IPS-18a (cell line): Measurements from ENCODE around the gene STPG4.

Experiments used
- H3K27ac ChIP-seq: one replicate; pipeline ENCODE4 v1.5.1; 2013; ENCODE audit warnings: low read length
- H3K27me3 ChIP-seq: one replicate; pipeline ENCODE4 v1.6.1; 2013; ENCODE audit warnings: mild to moderate bottlenecking, low read length; ENCODE audit not compliant: control insufficient read depth, insufficient read depth
- H3K36me3 ChIP-seq: one replicate; pipeline ENCODE4 v1.6.1; 2013; ENCODE audit warnings: low read depth, low read length; ENCODE audit not compliant: control insufficient read depth
- H3K4me1 ChIP-seq: one replicate; pipeline ENCODE4 v1.6.1; 2013; ENCODE audit warnings: low read depth, low read length; ENCODE audit not compliant: control insufficient read depth
- H3K4me3 ChIP-seq: one replicate; pipeline ENCODE4 v1.5.1; 2013; ENCODE audit warnings: low read length
- H3K9ac ChIP-seq: one replicate; pipeline ENCODE4 v1.6.1; 2013; ENCODE audit warnings: mild to moderate bottlenecking, low read length, moderate library complexity
- H3K9me3 ChIP-seq: one replicate; pipeline ENCODE4 v1.6.1; 2013; ENCODE audit warnings: low read depth, low read length; ENCODE audit not compliant: control insufficient read depth

Gene STPG4

DNA sequence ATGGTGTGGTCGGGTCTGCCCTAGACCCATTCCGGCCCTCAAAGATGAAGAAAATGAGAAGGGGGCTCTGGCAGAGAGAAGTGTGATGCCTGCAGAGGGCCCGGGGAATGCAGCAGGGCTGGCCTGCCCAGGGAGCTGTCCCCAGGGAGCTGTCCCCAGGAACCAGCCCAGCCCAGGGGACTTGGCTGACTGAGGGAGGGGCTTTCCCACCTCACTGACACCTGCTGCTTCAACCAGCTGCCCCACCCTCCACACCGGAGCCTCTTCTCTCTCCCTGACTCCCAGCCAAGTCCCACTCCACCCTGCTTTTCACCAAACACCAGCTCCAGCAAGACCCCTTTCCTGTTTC lies 111.2 kb downstream of the STPG4 start:
- H3K27me3 ChIP-seq = no peaks in the 10 kb centered on the region
- peaks cover 18% of the 10 kb centered on the region for H3K4me1 ChIP-seq
- H3K9me3 ChIP-seq = no peaks in the 10 kb centered on the region
- no peak overlapping the region for H3K27ac ChIP-seq
- H3K9ac ChIP-seq = no peak overlapping the region
- no peaks in the 10 kb centered on the region for H3K36me3 ChIP-seq
- no peak overlapping the region for H3K4me3 ChIP-seq

DNA sequence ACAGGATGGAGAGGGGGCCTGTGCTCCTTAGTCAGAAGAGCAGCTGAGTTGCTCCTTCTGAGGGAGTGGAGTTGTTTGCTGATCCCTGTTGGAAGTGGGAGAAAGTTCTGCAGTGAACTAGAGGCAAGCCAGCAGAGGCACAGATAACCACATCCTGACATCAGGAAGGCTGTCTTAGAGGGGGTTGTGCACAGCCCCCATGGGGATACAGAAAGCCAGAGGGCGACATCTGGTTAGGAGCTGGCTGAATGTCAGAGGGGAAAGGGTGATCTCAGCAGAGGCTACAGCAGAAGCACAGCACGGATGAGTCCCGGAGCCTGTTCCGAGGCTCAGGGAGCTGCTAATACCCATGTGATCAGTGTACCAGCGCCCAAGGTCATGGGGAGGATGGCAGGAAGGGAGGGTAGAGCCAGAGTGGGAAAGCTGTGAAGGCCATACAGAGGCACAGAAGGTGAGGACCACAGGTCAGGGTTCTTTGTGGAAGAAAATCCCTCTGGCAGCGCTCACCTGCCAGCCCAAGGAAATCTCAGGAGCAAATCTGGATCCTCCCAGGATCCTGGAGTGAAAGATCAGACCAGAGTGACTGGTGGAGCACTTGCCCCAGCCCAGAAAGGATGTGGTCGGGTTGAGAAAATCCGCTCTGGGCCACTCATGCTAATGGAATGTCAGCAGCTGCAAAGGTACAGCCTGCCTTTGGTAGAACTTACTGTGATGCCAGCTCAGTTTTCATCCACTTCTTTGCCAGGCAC lies 111.8 kb downstream of the STPG4 start:
- no peak overlapping the region for H3K27ac ChIP-seq
- no peaks in the 10 kb centered on the region for H3K36me3 ChIP-seq
- H3K27me3 ChIP-seq = no peaks in the 10 kb centered on the region
- no peak overlapping the region for H3K4me3 ChIP-seq
- H3K4me1 ChIP-seq = peaks cover 17% of the 10 kb centered on the region
- no peak overlapping the region for H3K9ac ChIP-seq
- H3K9me3 ChIP-seq = no peaks in the 10 kb centered on the region

DNA sequence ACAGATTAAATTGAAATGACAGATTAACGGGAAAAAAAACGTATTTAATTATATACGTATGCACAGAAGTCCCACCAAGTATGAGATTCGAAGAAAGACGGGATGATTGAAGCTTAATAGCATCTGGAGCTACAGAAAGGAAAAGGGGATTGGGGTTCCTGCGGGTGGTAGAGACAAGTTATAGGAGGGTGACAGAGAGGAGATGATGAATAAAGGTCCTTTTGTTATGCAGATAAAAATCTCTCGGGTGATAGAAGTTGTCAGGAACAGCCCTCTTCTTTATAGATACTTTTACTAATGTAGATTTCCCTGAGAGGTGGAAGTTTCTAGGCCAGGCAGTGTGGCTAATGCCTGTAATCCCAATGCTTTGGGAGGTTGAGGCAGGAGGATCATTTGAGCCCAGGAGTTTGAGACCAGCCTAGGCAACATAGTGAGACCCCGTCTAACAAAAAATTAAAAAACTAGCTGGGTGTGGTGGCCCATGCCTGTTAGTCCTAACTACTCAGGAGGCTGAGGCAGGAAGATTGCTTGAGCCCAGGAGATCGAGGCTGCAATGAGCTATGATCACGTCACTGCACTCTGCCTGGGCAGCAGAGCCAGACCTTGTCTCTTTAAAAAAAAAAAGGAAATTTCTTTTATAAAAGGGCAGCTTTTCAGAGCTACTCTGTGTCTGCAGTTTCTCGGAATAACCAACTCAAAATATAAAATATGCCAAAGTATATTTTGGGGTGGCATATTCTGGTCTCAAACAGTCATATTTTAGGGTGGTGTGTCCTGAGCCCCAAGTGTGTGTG lies 113.0 kb downstream of the STPG4 start:
- Histone ChIP-seq H3K27me3 (no peaks in the 10 kb centered on the region), H3K27ac (no peak overlapping the region), H3K4me3 (no peak overlapping the region), H3K9me3 (no peaks in the 10 kb centered on the region), H3K4me1 (peaks cover 17% of the 10 kb centered on the region), H3K36me3 (no peaks in the 10 kb centered on the region), H3K9ac (no peak overlapping the region)

DNA sequence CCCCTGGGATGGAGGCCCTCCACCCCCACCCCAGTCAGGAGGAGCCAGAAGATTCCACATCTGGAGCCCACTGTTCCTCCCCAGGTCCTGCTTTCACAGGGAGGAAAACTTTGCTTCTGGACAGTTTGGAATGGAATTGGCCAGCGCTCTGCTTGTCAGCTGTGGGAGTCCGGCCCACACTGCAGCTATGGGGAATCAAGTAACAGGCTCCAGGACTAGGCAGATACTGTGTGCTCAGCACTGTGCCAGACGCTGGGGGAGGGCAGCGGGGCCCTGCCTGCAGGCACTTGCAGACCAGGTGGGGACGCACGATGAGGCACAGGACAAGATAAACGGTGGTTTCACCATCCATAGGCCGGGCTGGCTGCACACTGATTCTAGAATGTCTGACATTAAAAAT lies 114.0 kb downstream of the STPG4 start:
- Histone ChIP-seq H3K9ac (no peak overlapping the region), H3K27ac (no peak overlapping the region), H3K9me3 (no peaks in the 10 kb centered on the region), H3K4me1 (peaks cover 17% of the 10 kb centered on the region), H3K4me3 (no peak overlapping the region), H3K36me3 (no peaks in the 10 kb centered on the region), H3K27me3 (no peaks in the 10 kb centered on the region)

DNA sequence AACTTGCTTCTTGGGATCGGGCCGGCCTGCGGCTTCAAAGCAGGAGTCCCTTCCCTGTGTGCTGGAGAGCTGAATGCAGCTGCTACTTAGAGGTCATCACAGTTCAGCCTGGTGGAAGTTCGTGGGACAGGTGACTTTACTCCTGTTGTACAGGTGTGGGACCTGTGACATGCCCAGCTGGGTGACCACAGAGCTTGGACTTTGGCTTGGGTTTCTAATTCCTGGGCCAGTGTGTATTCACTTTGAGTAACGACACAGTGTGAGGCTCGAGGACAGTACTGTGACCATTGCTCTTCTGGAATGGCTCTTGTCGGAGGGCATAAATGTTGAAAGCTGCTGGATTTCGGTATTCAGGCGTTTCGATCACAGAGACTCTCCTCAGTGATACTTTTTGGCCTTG lies 114.5 kb downstream of the STPG4 start:
- Histone ChIP-seq H3K4me1 (peaks cover 19% of the 10 kb centered on the region), H3K27me3 (no peaks in the 10 kb centered on the region), H3K4me3 (no peak overlapping the region), H3K36me3 (no peaks in the 10 kb centered on the region), H3K9me3 (no peaks in the 10 kb centered on the region), H3K9ac (no peak overlapping the region), H3K27ac (no peak overlapping the region)

DNA sequence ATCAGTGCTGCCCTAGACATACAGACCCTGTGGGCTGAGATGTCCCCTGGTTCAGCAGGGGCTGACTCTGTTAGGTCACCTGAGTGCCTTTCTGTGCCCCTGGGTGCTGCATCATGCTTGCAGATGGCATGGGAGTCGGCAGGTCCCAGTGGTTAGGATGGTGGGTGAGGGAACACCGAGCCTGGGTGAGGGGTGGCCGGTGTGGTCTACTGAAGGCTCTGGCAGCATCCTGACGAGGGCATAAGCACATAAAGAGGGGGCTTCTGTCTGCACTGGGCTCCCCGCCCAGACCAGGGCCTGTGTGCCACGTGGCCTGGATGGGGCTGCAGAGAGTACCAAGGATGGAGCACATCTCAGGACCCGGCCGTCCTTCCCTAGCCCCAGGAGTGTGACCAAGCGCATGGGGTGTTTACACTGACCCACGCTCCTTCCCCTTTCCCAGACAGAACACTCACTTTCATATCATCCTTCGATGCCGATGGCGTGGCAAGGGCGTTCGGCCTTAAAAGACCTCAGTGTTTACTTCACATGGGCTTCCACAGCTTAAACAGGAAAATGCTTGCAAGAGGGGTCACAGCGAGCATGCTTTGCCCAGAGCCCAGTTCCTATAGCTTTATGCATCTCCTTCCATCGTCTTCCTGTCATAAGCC lies 115.1 kb downstream of the STPG4 start:
- Histone ChIP-seq H3K9ac (no peak overlapping the region), H3K27ac (no peak overlapping the region), H3K27me3 (no peaks in the 10 kb centered on the region), H3K4me3 (no peak overlapping the region), H3K36me3 (no peaks in the 10 kb centered on the region), H3K4me1 (peaks cover 25% of the 10 kb centered on the region), H3K9me3 (no peaks in the 10 kb centered on the region)

DNA sequence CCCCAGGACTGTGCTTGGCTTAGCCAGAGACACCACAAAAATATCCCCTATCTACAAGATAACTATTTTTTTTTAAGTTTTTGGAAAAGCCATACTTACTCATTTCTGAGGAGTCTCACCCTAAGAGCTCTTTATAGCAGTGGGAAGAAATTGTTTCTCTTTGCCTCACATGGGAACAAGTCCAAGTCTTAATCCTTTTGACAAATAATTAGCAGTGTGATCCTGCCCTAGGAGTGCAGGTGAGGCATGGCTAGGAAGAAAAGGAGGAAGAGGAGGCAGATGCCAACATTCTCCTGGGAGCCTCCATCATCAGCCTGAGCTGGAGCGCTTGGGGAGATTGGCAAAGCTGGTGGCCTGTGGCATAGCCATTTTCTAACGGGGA lies 115.6 kb downstream of the STPG4 start:
- Histone ChIP-seq H3K9ac (no peak overlapping the region), H3K4me3 (no peak overlapping the region), H3K27me3 (no peaks in the 10 kb centered on the region), H3K4me1 (peaks cover 30% of the 10 kb centered on the region), H3K36me3 (no peaks in the 10 kb centered on the region), H3K9me3 (no peaks in the 10 kb centered on the region), H3K27ac (no peak overlapping the region)

DNA sequence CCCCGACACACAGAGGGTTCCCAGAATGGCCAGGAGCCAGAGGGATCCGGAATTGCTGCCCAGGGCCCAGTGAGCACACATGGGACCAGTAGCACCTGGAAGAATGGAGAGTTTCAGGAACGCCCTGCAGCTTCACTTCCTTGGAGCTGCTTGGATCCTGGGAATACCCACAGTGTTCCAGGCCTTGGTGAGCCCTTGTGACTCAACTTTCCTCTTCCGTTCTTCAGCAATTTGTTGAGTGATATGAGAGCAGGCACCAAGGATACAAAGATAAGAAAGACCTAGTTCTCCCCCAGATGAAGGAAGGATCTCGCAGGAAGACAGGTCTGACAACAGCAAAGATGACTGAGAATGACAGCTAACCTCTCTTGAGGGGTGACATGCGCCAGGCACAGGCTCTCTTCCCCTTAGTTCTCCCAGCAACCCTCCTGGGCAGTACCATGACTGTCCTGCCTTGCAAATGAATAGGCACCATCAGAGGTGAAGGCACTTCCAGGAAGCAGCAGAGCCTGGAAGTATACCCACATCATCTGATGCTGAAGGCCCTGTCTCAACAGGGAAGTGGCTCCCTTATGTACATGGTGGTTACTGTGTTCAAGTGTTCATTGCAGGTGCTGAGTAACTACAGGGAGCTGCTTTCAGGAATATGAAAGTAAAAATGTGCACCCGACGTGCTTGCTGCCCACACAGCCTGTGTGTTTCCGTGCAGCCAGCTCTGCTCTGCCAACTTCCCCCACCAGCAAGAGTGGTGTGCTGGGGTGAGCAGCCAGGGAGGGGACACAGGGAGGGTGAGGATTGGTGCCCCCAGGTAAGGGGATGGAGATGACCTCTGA lies 116.2 kb downstream of the STPG4 start:
- H3K27me3 ChIP-seq = no peaks in the 10 kb centered on the region
- peaks cover 36% of the 10 kb centered on the region for H3K4me1 ChIP-seq
- no peak overlapping the region for H3K27ac ChIP-seq
- H3K9me3 ChIP-seq = no peaks in the 10 kb centered on the region
- no peak overlapping the region for H3K4me3 ChIP-seq
- H3K36me3 ChIP-seq = no peaks in the 10 kb centered on the region
- H3K9ac ChIP-seq = no peak overlapping the region

DNA sequence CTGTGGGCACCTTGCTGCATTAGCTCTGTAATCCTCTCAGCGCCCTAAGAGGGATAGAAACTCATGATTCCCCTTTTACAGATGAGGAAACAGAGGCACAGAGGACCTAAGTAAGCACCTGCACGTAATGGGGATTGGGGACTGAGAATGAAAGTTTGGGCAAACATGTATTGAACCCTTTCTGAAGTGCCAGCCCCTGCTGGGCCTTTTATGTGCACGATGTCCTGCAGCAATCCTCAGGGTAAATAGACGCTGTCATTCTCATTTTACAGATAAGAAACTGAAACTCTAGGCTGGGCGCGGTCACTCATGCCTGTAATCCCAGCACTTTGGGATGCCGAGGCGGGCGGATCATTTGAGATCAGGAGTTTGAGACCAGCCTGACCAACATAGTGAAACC lies 117.4 kb downstream of the STPG4 start:
- Histone ChIP-seq H3K4me3 (no peak overlapping the region), H3K27me3 (no peaks in the 10 kb centered on the region), H3K27ac (no peak overlapping the region), H3K9me3 (no peaks in the 10 kb centered on the region), H3K36me3 (no peaks in the 10 kb centered on the region), H3K4me1 (peaks cover 33% of the 10 kb centered on the region), H3K9ac (no peak overlapping the region)
